HuH-7 (cell line): ENCODE results near the gene SYCN.

ENCODE experiments used
- DNase-seq: peaks from one replicate; pipeline ENCODE4 v3.0.0; 2011; ENCODE audit warnings: low spot score

SYCN gene

DNA sequence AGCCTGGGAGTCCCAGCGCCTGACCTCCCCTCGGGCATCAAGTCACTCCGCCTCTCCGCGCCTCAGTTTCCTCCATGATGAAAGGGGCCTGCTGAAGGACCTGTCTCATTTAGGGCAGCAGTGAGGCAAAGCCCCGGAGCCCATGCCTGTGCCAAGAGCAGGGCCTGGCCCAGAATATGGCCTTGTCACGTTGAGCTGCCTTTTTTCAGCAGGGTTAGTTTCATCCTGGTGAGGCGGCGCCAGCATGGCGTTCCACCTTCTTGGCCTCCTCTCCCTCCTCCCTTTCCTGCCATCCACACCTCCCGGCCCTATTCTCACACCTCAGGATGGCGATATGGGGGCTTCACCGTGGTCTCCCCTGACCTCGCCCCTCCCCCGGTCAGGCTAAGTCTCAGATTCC is 48.3 kb downstream of the SYCN start:
- no peak for DNase-seq

GRCh38 chr19:39155114-39155700 is 48.9 kb downstream of the SYCN start:
- no peak for DNase-seq

DNA sequence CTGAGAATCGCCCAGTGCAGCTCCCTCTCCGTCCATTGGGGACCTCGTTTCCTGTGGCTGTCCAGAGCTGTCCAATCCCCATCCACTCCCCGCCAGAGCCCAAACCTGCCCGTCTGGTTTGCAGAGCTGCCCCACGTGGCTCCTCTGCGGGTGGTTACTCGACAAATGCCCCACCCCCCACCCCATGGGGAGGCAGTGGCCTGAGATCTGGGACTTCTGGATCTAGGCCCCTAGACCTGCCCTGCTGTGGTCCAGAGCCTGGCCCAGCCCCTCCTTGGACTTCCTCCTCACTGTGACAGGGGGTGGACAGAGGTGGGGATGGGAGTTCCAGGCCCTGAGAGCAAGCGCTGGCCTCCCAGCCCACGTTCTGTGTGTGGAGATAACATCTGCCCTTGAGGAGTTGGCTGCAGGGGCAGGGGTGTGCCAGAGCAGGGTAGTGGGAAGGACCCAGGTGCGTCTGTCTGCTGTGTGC is 49.4 kb downstream of the SYCN start:
- DNase-seq: no peak

- DNase-seq: no peak
These were observed 49.9 kb downstream of the SYCN start for GRCh38 chr19:39154100-39154628.
